C4-2B (cell line): ENCODE data around the gene SYT2.

Experiments
- ZFX ChIP-seq: fragments of 450-650 bp; IDR thresholded peaks from 2 replicates; pipeline ENCODE4 v1.6.1; 2017
- TF ChIP-seq, protein P1 (sequence below): fragments of 450-650 bp; conservative IDR thresholded peaks from 2 replicates; pipeline ENCODE4 v1.5.1; 2017; ENCODE audit warnings: mild to moderate bottlenecking

DNA sequence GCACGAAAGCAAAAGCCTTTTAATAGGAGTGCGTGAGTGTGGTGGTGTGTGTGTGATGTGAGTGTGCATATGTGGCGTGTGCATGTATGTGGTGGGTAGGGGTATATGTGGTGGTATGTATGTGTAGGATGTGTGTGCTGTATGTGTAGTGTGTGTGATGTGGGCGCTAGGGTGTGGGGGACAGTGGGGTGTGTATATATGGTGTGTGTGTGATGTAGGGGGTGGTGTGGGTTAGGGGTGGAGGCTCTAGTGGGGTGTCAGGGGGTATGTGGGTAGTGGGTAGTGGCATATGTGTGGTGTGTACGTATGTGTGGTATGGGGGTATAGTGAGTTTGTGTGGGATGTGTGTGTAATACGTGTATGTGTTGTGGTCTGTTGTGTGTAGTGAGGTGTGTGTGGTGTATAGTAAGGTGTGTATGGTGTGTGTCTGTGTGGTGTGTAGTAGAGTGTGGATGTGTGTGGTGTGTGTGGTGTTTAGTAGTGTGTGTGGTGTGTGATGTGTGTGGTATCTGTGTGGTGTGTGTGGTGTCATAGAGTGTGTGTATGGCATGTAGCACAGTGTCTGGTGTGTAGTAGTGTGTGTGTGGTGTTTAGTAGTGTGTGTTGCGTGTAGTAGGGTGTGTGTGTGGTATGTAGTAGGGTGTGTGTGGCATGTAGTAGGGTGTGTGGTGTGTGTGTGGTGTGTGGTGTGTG is 86.0 kb downstream of the SYT2 start:
- no peak for TF ChIP-seq ZFX
- TF ChIP-seq, protein P1, sequence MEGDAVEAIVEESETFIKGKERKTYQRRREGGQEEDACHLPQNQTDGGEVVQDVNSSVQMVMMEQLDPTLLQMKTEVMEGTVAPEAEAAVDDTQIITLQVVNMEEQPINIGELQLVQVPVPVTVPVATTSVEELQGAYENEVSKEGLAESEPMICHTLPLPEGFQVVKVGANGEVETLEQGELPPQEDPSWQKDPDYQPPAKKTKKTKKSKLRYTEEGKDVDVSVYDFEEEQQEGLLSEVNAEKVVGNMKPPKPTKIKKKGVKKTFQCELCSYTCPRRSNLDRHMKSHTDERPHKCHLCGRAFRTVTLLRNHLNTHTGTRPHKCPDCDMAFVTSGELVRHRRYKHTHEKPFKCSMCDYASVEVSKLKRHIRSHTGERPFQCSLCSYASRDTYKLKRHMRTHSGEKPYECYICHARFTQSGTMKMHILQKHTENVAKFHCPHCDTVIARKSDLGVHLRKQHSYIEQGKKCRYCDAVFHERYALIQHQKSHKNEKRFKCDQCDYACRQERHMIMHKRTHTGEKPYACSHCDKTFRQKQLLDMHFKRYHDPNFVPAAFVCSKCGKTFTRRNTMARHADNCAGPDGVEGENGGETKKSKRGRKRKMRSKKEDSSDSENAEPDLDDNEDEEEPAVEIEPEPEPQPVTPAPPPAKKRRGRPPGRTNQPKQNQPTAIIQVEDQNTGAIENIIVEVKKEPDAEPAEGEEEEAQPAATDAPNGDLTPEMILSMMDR, result no peak
